ENCODE data around the gene CNTN1.

Gene CNTN1

GRCh38 chr12:40864891-40865290 is 172.7 kb downstream of the CNTN1 start:
- no peak for DNase-seq

- no peak for DNase-seq
Observed at GRCh38 chr12:40870981-40871380, 178.7 kb downstream of the CNTN1 start.

GRCh38 chr12:40874868-40875267 is 182.6 kb downstream of the CNTN1 start:
- DNase-seq: no peak

GRCh38 chr12:40889329-40889728 is 197.1 kb downstream of the CNTN1 start:
- no peak for DNase-seq

- no peak for DNase-seq
Observed at GRCh38 chr12:40892528-40892927, 200.3 kb downstream of the CNTN1 start.

GRCh38 chr12:40898505-40898904 is 206.3 kb downstream of the CNTN1 start:
- no peak for DNase-seq

GRCh38 chr12:40903040-40903439 is 210.8 kb downstream of the CNTN1 start:
- DNase-seq: no peak

- no peak for DNase-seq
Observed at GRCh38 chr12:40907115-40907527, 214.9 kb downstream of the CNTN1 start.

- no peak for DNase-seq
Observed at GRCh38 chr12:40911676-40912075, 219.4 kb downstream of the CNTN1 start.

- DNase-seq: no peak
Observed at GRCh38 chr12:40915172-40915571, 222.9 kb downstream of the CNTN1 start.

GRCh38 chr12:40917561-40917960 is 225.3 kb downstream of the CNTN1 start:
- no peak for DNase-seq

GRCh38 chr12:40921563-40922163 is 229.4 kb downstream of the CNTN1 start:
- peak; percentile 39 for DNase-seq

- no peak for DNase-seq
Observed at GRCh38 chr12:40937891-40938290, 245.7 kb downstream of the CNTN1 start.

GRCh38 chr12:40942326-40942725 is 250.1 kb downstream of the CNTN1 start:
- DNase-seq: no peak

GRCh38 chr12:40945772-40946171 is 253.5 kb downstream of the CNTN1 start:
- no peak for DNase-seq

GRCh38 chr12:40946612-40947194 is 254.5 kb downstream of the CNTN1 start:
- peak; percentile 12 for DNase-seq

- no peak for DNase-seq
Observed at GRCh38 chr12:40947797-40948196, 255.6 kb downstream of the CNTN1 start.

GRCh38 chr12:40953076-40953475 is 260.8 kb downstream of the CNTN1 start:
- DNase-seq: no peak

GRCh38 chr12:40957417-40957816 is 265.2 kb downstream of the CNTN1 start:
- no peak for DNase-seq

GRCh38 chr12:40959041-40959440 is 266.8 kb downstream of the CNTN1 start:
- no peak for DNase-seq

- no peak for DNase-seq
Observed at GRCh38 chr12:40963751-40964150, 271.5 kb downstream of the CNTN1 start.

GRCh38 chr12:40969796-40970195 is 277.6 kb downstream of the CNTN1 start:
- no peak for DNase-seq

- no peak for DNase-seq
Observed at GRCh38 chr12:40970320-40970907, 278.2 kb downstream of the CNTN1 start.

GRCh38 chr12:40971911-40972310 is 279.7 kb downstream of the CNTN1 start:
- no peak for DNase-seq

GRCh38 chr12:40976546-40976945 is 284.3 kb downstream of the CNTN1 start:
- DNase-seq: no peak

Measured in COR-L47 (cell line).